T-helper 22 cell (primary cell): Measurements from ENCODE around the gene TNFAIP8.

Experiments
- DNase-seq: peaks from one replicate; pipeline ENCODE4 v3.0.0-alpha.2; 2020; ENCODE audit warnings: low read depth

The TNFAIP8 gene

GRCh38 chr5:119347991-119348390, 7.8 kb upstream of the TNFAIP8 start:
- no peak for DNase-seq

GRCh38 chr5:119353213-119353612, 2.6 kb upstream of the TNFAIP8 start:
- no peak for DNase-seq

GRCh38 chr5:119353686-119354366, 2.0 kb upstream of the TNFAIP8 start:
- no peak for DNase-seq

- no peak for DNase-seq
These were observed 1.1 kb upstream of the TNFAIP8 start for GRCh38 chr5:119354537-119355243.

GRCh38 chr5:119355244-119355638, 578 bp upstream of the TNFAIP8 start:
- no peak for DNase-seq

- DNase-seq = no peak
These were observed 881 bp downstream of the TNFAIP8 start for GRCh38 chr5:119356612-119357188.

GRCh38 chr5:119357270-119357669, 1.5 kb downstream of the TNFAIP8 start:
- no peak for DNase-seq

- no peak for DNase-seq
These were observed 2.1 kb downstream of the TNFAIP8 start for GRCh38 chr5:119357808-119358529.

GRCh38 chr5:119358530-119358900, 2.7 kb downstream of the TNFAIP8 start:
- DNase-seq = no peak

GRCh38 chr5:119358901-119359603, 3.2 kb downstream of the TNFAIP8 start:
- no peak for DNase-seq

GRCh38 chr5:119359737-119360413, 4.1 kb downstream of the TNFAIP8 start:
- DNase-seq = no peak

- no peak for DNase-seq
These were observed 5.2 kb downstream of the TNFAIP8 start for GRCh38 chr5:119360905-119361593.

GRCh38 chr5:119361594-119362125, 5.8 kb downstream of the TNFAIP8 start:
- no peak for DNase-seq

GRCh38 chr5:119362714-119363113, 6.9 kb downstream of the TNFAIP8 start:
- DNase-seq = no peak

- no peak for DNase-seq
These were observed 7.5 kb downstream of the TNFAIP8 start for GRCh38 chr5:119363271-119363670.

- no peak for DNase-seq
These were observed 8.1 kb downstream of the TNFAIP8 start for GRCh38 chr5:119363936-119364335.

- DNase-seq = no peak
These were observed 10.2 kb downstream of the TNFAIP8 start for GRCh38 chr5:119365847-119366539.

- DNase-seq = no peak
These were observed 10.7 kb downstream of the TNFAIP8 start for GRCh38 chr5:119366540-119366881.

GRCh38 chr5:119367502-119368237, 11.9 kb downstream of the TNFAIP8 start:
- DNase-seq = peak; percentile 24
